Osteoblast (primary cell): Measurements from ENCODE around the gene CCDC102B. TPM values are rescaled to one million over a fixed set of nuclear protein-coding genes. Genes with fewer than 3 reads are reported as not detected.

Source experiments
- DNase-seq: peaks from one replicate; pipeline ENCODE4 v3.0.0; 2011; ENCODE audit warnings: low spot score, mixed read lengths; ENCODE audit not compliant: insufficient read length; ENCODE audit errors: missing footprints
- H2AFZ ChIP-seq: 2 replicates; pipeline ENCODE4 v1.6.0; 2011; ENCODE audit warnings: mild to moderate bottlenecking, low read length
- H3K27ac ChIP-seq: 2 replicates; pipeline ENCODE4 v1.5.1; 2011; ENCODE audit warnings: mild to moderate bottlenecking, low read depth, low read length, moderate library complexity
- H3K27me3 ChIP-seq: 2 replicates; pipeline ENCODE4 v1.6.0; 2012; ENCODE audit warnings: mild to moderate bottlenecking, control low read depth, inconsistent platforms, low read length, moderate library complexity; ENCODE audit not compliant: insufficient read depth
- H3K36me3 ChIP-seq: 2 replicates; pipeline ENCODE4 v1.5.1; 2011; ENCODE audit warnings: mild to moderate bottlenecking, low read length, control low read depth, moderate library complexity; ENCODE audit not compliant: insufficient read depth
- H3K4me1 ChIP-seq: 2 replicates; pipeline ENCODE4 v1.5.1; 2011; ENCODE audit warnings: mild to moderate bottlenecking, low read length, control low read depth, moderate library complexity; ENCODE audit not compliant: insufficient read depth
- H3K4me2 ChIP-seq: 2 replicates; pipeline ENCODE4 v1.6.0; 2011; ENCODE audit warnings: mild to moderate bottlenecking, low read length; ENCODE audit not compliant: insufficient read depth
- H3K4me3 ChIP-seq: fragments of 200-600 bp; sonication (generic); 3 replicates; pipeline ENCODE4 v1.5.1; 2012; ENCODE audit warnings: mild to moderate bottlenecking, low read length, inconsistent platforms; ENCODE audit not compliant: insufficient read depth
- H3K79me2 ChIP-seq: 2 replicates; pipeline ENCODE4 v1.6.0; 2012; ENCODE audit warnings: mild to moderate bottlenecking, low read length, control low read depth, inconsistent platforms; ENCODE audit not compliant: insufficient read depth
- H3K9me3 ChIP-seq: 2 replicates; pipeline ENCODE4 v1.5.1; 2011; ENCODE audit warnings: low read depth, low read length, control low read depth
- H4K20me1 ChIP-seq: 2 replicates; pipeline ENCODE4 v1.6.0; 2012; ENCODE audit warnings: mild to moderate bottlenecking, low read length, control low read depth; ENCODE audit not compliant: insufficient read depth
- total RNA-seq: library from RNA; depleted of rRNA; stranded (reverse); fragments of >200 nt; gene quantifications from 2 replicates; pipeline ENCODE4 v1.2.3, GENCODE V29; 2012
- TF ChIP-seq, protein P1 (sequence below): IDR thresholded peaks from 2 replicates; pipeline ENCODE4 v1.5.1; 2011; ENCODE audit warnings: mild to moderate bottlenecking, low read depth, low read length, moderate library complexity; ENCODE audit errors: extremely low read depth

Gene CCDC102B
- total RNA-seq, 1 donor, result 9.4 TPM

- H3K27me3 ChIP-seq, result no peaks in the 10 kb centered on the region
- no peak overlapping the region for H2AFZ ChIP-seq
- H4K20me1 ChIP-seq, result no peaks in the 10 kb centered on the region
- no peak for DNase-seq
- H3K79me2 ChIP-seq, result no peaks in the 10 kb centered on the region
- TF ChIP-seq, protein P1, sequence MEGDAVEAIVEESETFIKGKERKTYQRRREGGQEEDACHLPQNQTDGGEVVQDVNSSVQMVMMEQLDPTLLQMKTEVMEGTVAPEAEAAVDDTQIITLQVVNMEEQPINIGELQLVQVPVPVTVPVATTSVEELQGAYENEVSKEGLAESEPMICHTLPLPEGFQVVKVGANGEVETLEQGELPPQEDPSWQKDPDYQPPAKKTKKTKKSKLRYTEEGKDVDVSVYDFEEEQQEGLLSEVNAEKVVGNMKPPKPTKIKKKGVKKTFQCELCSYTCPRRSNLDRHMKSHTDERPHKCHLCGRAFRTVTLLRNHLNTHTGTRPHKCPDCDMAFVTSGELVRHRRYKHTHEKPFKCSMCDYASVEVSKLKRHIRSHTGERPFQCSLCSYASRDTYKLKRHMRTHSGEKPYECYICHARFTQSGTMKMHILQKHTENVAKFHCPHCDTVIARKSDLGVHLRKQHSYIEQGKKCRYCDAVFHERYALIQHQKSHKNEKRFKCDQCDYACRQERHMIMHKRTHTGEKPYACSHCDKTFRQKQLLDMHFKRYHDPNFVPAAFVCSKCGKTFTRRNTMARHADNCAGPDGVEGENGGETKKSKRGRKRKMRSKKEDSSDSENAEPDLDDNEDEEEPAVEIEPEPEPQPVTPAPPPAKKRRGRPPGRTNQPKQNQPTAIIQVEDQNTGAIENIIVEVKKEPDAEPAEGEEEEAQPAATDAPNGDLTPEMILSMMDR, result no peak
- H3K27ac ChIP-seq, result no peak overlapping the region
- no peaks in the 10 kb centered on the region for H3K36me3 ChIP-seq
- no peaks in the 10 kb centered on the region for H3K4me1 ChIP-seq
- no peaks in the 10 kb centered on the region for H3K9me3 ChIP-seq
- no peak overlapping the region for H3K4me2 ChIP-seq
- no peak overlapping the region for H3K4me3 ChIP-seq
Measured at GRCh38 chr18:68833756-68834155, 35.9 kb downstream of the CCDC102B start.

GRCh38 chr18:68837665-68838451, 40.0 kb downstream of the CCDC102B start:
- no peak for DNase-seq
- Histone ChIP-seq H3K9me3 (no peaks in the 10 kb centered on the region), H3K27ac (peak overlapping the region; percentile 29), H3K36me3 (no peaks in the 10 kb centered on the region), H3K4me3 (no peak overlapping the region), H3K27me3 (no peaks in the 10 kb centered on the region), H4K20me1 (no peaks in the 10 kb centered on the region), H2AFZ (no peak overlapping the region), H3K4me2 (no peak overlapping the region), H3K4me1 (peaks cover 17% of the 10 kb centered on the region), H3K79me2 (no peaks in the 10 kb centered on the region)
- TF ChIP-seq, protein P1, result no peak

DNA sequence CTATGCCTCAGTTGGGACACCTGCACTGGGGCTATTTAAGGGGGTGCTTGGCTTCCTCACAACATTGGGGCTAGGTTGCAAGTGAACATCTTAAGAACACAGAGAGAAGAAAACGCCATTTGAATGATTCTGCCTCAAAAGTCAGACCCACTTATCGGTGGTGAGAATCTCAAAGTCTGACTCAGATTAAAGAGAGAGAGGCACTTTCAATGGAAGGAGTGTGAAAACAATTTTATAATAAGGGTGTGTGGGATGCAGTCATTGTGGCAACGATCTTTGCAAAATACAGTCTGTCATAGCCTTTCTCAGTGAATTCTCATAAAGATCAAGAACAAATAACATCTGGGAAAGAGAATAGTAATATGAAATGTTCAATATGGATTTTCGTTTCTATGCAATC, 41.8 kb downstream of the CCDC102B start:
- Histone ChIP-seq H3K4me2 (no peak overlapping the region), H2AFZ (no peak overlapping the region), H3K79me2 (no peaks in the 10 kb centered on the region), H4K20me1 (no peaks in the 10 kb centered on the region), H3K4me1 (peaks cover 17% of the 10 kb centered on the region), H3K27me3 (no peaks in the 10 kb centered on the region), H3K4me3 (no peak overlapping the region), H3K36me3 (no peaks in the 10 kb centered on the region), H3K9me3 (no peaks in the 10 kb centered on the region), H3K27ac (peak overlapping the region; percentile 78)
- TF ChIP-seq, protein P1, result no peak
- DNase-seq, result peak; percentile 29

DNA sequence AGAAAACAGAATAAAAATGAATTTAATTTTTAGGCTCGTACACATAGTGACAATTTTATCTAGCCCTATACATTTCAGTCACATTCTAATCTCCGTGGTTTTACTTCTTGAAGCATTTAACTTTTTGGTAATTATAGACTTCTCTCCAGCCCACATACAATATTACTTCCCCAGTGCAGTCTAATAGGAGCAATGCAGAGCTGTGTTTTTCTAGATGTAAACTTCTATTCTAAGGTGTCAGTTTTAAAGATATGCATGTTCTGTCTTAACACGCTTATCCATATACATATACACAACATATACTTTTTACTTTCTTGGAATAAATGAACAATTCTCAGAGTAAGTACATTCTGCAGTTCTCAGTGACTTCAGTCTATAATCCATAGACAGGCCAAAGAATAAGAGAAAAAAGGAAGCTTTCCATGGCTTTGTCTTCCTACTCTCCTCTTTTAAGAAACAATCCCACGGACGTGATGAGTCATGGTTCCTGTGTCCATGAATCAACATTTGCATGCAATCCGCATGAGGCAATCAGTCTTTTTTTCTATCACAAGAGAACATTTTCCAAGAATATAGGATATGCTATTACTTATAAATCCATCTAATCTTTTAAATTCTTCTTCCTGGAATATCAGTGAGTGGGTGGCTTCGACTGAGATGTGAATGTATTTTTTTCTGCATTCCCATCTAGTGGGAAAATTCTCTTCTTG, 42.8 kb downstream of the CCDC102B start:
- Histone ChIP-seq H3K79me2 (no peaks in the 10 kb centered on the region), H3K27me3 (no peaks in the 10 kb centered on the region), H3K4me1 (peaks cover 17% of the 10 kb centered on the region), H3K4me3 (no peak overlapping the region), H3K36me3 (no peaks in the 10 kb centered on the region), H3K27ac (peak overlapping the region; percentile 78), H3K4me2 (peak overlapping the region; percentile 38), H3K9me3 (no peaks in the 10 kb centered on the region), H2AFZ (peak overlapping the region; percentile 25), H4K20me1 (no peaks in the 10 kb centered on the region)
- no peak for DNase-seq
- TF ChIP-seq, protein P1, result no peak
